ENCODE results near the gene CD63.

CD63 gene

GRCh38 chr12:55733858-55734257 is 5.0 kb upstream of the CD63 start:
- TF ChIP-seq CTCF (IDR thresholded peaks at IDR 0.05; ENCODE audit: low read depth, low read length, missing control alignments): no peak
- no peak for DNase-seq (ENCODE audit: extremely low read depth, low read depth)
- H3K4me3 ChIP-seq (replicated peaks; ENCODE audit: low read depth, low read length): no peak overlapping the region

GRCh38 chr12:55733021-55733555 is 4.3 kb upstream of the CD63 start:
- no peak for DNase-seq (ENCODE audit: extremely low read depth, low read depth)
- H3K4me3 ChIP-seq (replicated peaks; ENCODE audit: low read depth, low read length): no peak overlapping the region
- TF ChIP-seq CTCF (IDR thresholded peaks at IDR 0.05; ENCODE audit: low read depth, low read length, missing control alignments): no peak

- DNase-seq (ENCODE audit: extremely low read depth, low read depth): no peak
- no peak overlapping the region for H3K4me3 ChIP-seq (replicated peaks; ENCODE audit: low read depth, low read length)
- no peak for TF ChIP-seq CTCF (IDR thresholded peaks at IDR 0.05; ENCODE audit: low read depth, low read length, missing control alignments)
These were observed 3.5 kb upstream of the CD63 start for GRCh38 chr12:55732288-55732687.

- no peak for TF ChIP-seq CTCF (IDR thresholded peaks at IDR 0.05; ENCODE audit: low read depth, low read length, missing control alignments)
- H3K4me3 ChIP-seq (replicated peaks; ENCODE audit: low read depth, low read length): peak overlapping the region; percentile 70
- no peak for DNase-seq (ENCODE audit: extremely low read depth, low read depth)
These were observed 1.3 kb upstream of the CD63 start for GRCh38 chr12:55729819-55730818.

- TF ChIP-seq CTCF (IDR thresholded peaks at IDR 0.05; ENCODE audit: low read depth, low read length, missing control alignments): no peak
- H3K4me3 ChIP-seq (replicated peaks; ENCODE audit: low read depth, low read length): peak overlapping the region; percentile 70
- DNase-seq (ENCODE audit: extremely low read depth, low read depth): no peak
These were observed 447 bp downstream of the CD63 start for GRCh38 chr12:55728186-55728938.

- no peak for DNase-seq (ENCODE audit: extremely low read depth, low read depth)
- H3K4me3 ChIP-seq (replicated peaks; ENCODE audit: low read depth, low read length): peak overlapping the region; percentile 70
- TF ChIP-seq CTCF (IDR thresholded peaks at IDR 0.05; ENCODE audit: low read depth, low read length, missing control alignments): no peak
These were observed 1.1 kb downstream of the CD63 start for GRCh38 chr12:55727643-55728185.
